ENCODE measurements around the gene BNIP3. TPM values are rescaled to one million over a fixed set of nuclear protein-coding genes. Genes with fewer than 3 reads are reported as not detected.

Gene BNIP3
- total and polyA plus RNA-seq, 2 of the 8 experiments (the other 6 are each of a cell fraction or from before 2014, with no cell fraction given): 25.8 to 58.9 TPM

DNA sequence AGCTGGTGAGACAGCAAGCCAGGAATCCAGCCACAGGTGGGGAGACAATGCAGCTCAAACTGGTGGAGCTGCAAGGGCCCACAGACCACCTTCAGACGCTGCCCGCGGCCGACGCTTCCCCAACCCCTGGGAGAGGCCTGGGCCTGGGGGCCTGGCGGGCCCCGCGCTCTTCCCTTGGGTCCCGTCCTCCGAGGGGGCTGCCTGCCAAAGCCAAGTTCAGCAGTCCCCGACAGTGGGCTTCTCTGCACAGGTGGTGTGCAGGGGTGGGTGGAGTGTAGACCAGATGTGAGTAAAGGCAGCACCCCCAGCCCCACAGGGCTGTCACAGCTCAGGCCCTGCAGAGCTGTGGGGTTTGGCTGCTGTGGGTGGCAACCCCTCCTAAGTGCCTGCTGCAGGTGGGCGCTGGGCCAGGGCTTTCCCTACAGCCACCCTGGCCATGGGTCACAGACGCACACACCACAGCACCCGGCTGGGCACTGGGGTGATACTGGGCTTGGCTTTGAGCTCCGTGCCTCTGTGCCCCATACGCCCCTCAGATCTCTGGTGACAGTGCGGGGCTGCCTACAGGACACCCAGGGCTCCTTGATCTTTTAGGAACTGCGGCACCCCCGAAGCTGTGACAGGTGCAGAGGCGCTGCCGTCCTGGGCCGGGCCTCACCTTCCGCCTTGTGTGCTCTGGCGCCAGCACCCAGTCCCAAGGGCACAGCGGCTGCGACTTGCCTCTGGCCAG lies 20.5 kb downstream of the BNIP3 start:
- Histone ChIP-seq H3K18ac (ENCODE audit: extremely low read depth, low read length) (no peak overlapping the region), H3K23ac (ENCODE audit: insufficient read length) (no peak overlapping the region), H2BK12ac (ENCODE audit: low read depth, low read length) (no peak overlapping the region), H3K4me2 (ENCODE audit: insufficient read depth in 1 of 2, low read depth in 2 of 2, low read length in 2 of 2) (no peak overlapping the region), H2AFZ (ENCODE audit: low read length) (no peak overlapping the region), H3K36me3 (ENCODE audit: control insufficient read depth in 2 of 4, insufficient read depth in 4 of 4, low read length in 3 of 4) (peaks cover 0 to 23% (median 9%) of the 10 kb centered on the region in 4 experiments; a peak in 6 of 8 replicates), H3K4ac (replicated peaks; ENCODE audit: insufficient read length, low read depth, low read length) (no peak overlapping the region), H2BK20ac (ENCODE audit: low read length) (no peak overlapping the region), H3K9ac (replicated peaks in 1 of 4; ENCODE audit: extremely low read depth in 1 of 4, low read depth in 3 of 4, low read length in 3 of 4) (no peak overlapping the region), H3K4me3 (ENCODE audit: extremely low read depth in 1 of 4, insufficient read depth in 2 of 4, low read depth in 3 of 4, low read length in 4 of 4) (no peak overlapping the region), H3K79me2 (ENCODE audit: control insufficient read depth in 1 of 2, insufficient read depth in 2 of 2, low read length in 2 of 2) (no peaks in the 10 kb centered on the region), H2BK120ac (replicated peaks; ENCODE audit: low read depth, low read length) (no peak overlapping the region), H4K91ac (replicated peaks; ENCODE audit: insufficient read length, low read length) (no peak overlapping the region), H4K8ac (ENCODE audit: extremely low read depth, insufficient read depth, low read length) (no peak overlapping the region), H3K27ac (ENCODE audit: low read depth, low read length) (no peak overlapping the region), H2AK5ac (ENCODE audit: low read depth, low read length) (no peak overlapping the region), H3K4me1 (replicated peaks in 1 of 4; ENCODE audit: control insufficient read depth in 3 of 4, insufficient read depth in 4 of 4, low read length in 3 of 4) (no peaks in the 10 kb centered on the region; a peak in 1 of 7 replicates), H2BK15ac (ENCODE audit: low read length) (no peak overlapping the region), H3K56ac (replicated peaks; ENCODE audit: insufficient read length, low read depth, low read length) (no peak overlapping the region), H3K14ac (ENCODE audit: insufficient read length) (no peak overlapping the region), H3K9me3 (ENCODE audit: insufficient read depth in 2 of 2, low read depth in 1 of 2, low read length in 1 of 2) (peaks cover 0 to 3% of the 10 kb centered on the region in 2 experiments; a peak in 1 of 4 replicates), H3K79me1 (ENCODE audit: low read depth, low read length) (peaks cover 3% of the 10 kb centered on the region; the same call in 1 of the 2 replicates), H3K23me2 (ENCODE audit: low read depth, low read length) (no peaks in the 10 kb centered on the region), H3K27me3 (replicated peaks in 1 of 4; ENCODE audit: control insufficient read depth in 3 of 4, extremely low read depth in 1 of 4, insufficient read depth in 3 of 4, low read length in 3 of 4) (no peaks in the 10 kb centered on the region), H4K5ac (ENCODE audit: insufficient read length, low read depth, low read length) (no peak overlapping the region), H2BK5ac (ENCODE audit: low read depth, low read length) (no peak overlapping the region), H4K20me1 (replicated peaks in 1 of 2; ENCODE audit: control insufficient read depth in 1 of 2, insufficient read depth in 2 of 2, low read length in 2 of 2) (peaks cover 0 to 7% of the 10 kb centered on the region in 2 experiments)
- CTCF ChIA-PET (ENCODE audit: partially characterized antibody): interaction anchor here (0.6 to 1.8 kb wide), 10 partner anchors 12 to 508 kb away, joined by 3 to 9 read pairs (median 4); no protein-coding TSS in a partner anchor
- POLR2A ChIA-PET (ENCODE audit: partially characterized antibody): interaction anchor here (0.8 to 2.9 kb wide), 6 partner anchors 11 to 130 kb away, joined by 3 to 20 read pairs (median 4); partner anchors contain the start of gene PPP2R2D
- DNase-seq (ENCODE audit: low read depth in 1 of 2, low spot score in 2 of 2) (no peak), FAIRE-seq (no peak)
- WGBS, 2 experiments (ENCODE audit: extremely low coverage in 1 of 2, insufficient coverage in 1 of 2, insufficient read length in 1 of 2, insufficient replicate concordance in 2 of 2, low coverage in 1 of 2, low lambda C conversion rate in 2 of 2, missing lambda C conversion rate in 1 of 2): 92% methylated on average over 26 of the region's 26 CpGs; no CpG with 5 or more reads in 1 of the 2 experiments
